ENCODE results near the gene NOXA1. TPM values are rescaled to one million over a fixed set of nuclear protein-coding genes. Genes with fewer than 3 reads are reported as not detected.

NOXA1 gene
- total RNA-seq, 1 donor from 2014 or later, result 0.89 TPM

DNA sequence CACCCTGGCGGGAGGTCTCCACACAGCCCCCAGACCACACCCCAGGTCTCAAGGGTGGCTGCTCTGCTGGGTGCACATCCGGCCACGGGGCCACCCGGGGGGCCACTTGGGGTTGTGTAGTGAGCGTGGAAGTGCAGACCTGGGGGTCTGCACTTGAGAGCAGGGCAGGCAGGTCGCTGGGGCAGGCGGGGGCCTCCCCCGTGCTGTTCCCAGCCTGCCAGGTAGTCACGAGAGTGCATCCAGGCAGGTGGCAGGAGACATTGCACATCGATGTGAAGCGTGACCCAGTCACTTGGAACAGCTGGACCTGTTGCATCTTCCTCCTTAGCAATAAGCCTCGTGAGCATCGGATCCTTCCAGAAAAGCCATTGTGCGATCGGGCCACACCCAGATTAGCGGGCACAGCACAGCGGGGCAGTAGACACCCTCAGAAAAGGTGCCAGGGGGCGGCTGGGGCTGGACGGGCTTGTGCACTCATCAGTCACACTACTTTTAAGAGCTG is 22.8 kb downstream of the NOXA1 start:
- DNase-seq (ENCODE audit: low read depth, low spot score), result no peak
- Mint-ChIP-seq H3K36me3 (ENCODE audit: low read depth) (no peaks in the 10 kb centered on the region), H3K27me3 (ENCODE audit: low read depth) (peaks cover 23% of the 10 kb centered on the region), H3K27ac (ENCODE audit: unreplicated experiment) (no peak overlapping the region), H3K9me3 (no peaks in the 10 kb centered on the region), H3K4me1 (peaks cover 17% of the 10 kb centered on the region), H3K4me3 (no peak overlapping the region)
- TF ChIP-seq, protein P1, sequence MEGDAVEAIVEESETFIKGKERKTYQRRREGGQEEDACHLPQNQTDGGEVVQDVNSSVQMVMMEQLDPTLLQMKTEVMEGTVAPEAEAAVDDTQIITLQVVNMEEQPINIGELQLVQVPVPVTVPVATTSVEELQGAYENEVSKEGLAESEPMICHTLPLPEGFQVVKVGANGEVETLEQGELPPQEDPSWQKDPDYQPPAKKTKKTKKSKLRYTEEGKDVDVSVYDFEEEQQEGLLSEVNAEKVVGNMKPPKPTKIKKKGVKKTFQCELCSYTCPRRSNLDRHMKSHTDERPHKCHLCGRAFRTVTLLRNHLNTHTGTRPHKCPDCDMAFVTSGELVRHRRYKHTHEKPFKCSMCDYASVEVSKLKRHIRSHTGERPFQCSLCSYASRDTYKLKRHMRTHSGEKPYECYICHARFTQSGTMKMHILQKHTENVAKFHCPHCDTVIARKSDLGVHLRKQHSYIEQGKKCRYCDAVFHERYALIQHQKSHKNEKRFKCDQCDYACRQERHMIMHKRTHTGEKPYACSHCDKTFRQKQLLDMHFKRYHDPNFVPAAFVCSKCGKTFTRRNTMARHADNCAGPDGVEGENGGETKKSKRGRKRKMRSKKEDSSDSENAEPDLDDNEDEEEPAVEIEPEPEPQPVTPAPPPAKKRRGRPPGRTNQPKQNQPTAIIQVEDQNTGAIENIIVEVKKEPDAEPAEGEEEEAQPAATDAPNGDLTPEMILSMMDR (conservative IDR thresholded peaks at IDR 0.05), result no peak

DNA sequence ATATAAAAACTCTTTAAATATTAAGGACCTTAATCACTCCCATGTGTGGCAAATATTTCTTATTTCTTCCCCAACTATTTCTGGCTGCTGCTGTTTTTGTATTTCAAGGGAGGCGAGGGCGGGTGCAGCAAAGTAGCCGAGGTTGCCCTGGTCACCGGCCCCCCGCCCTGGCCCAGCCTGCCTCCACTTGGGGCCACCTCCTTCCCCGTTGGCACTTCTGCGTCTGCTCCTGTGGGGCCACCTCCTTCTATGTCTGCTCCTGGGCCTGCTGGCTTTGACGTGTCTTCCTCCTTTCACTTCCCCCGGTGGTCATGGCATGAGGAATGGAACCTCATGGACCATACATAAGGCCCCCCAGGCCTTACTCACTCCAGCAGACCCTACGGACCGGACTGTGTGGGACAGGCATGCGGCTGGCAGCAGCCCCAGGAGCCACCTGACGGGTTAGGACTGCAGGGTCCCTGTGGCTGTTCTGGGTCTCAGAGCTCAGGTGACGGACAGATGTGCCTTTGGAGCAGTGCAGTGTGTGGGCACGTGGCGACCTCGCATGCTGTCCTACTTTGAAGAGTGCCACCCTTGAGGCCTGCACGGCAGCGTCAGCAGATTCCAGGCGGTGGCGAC is 23.8 kb downstream of the NOXA1 start:
- DNase-seq (ENCODE audit: low read depth, low spot score), result no peak
- H3K4me1 Mint-ChIP-seq, result peaks cover 15% of the 10 kb centered on the region
- TF ChIP-seq, protein P1 (conservative IDR thresholded peaks at IDR 0.05), result no peak
- no peaks in the 10 kb centered on the region for H3K9me3 Mint-ChIP-seq
- no peaks in the 10 kb centered on the region for H3K36me3 Mint-ChIP-seq (ENCODE audit: low read depth)
- H3K27me3 Mint-ChIP-seq (ENCODE audit: low read depth), result peaks cover 22% of the 10 kb centered on the region
- no peak overlapping the region for H3K4me3 Mint-ChIP-seq
- H3K27ac Mint-ChIP-seq (ENCODE audit: unreplicated experiment), result no peak overlapping the region

DNA sequence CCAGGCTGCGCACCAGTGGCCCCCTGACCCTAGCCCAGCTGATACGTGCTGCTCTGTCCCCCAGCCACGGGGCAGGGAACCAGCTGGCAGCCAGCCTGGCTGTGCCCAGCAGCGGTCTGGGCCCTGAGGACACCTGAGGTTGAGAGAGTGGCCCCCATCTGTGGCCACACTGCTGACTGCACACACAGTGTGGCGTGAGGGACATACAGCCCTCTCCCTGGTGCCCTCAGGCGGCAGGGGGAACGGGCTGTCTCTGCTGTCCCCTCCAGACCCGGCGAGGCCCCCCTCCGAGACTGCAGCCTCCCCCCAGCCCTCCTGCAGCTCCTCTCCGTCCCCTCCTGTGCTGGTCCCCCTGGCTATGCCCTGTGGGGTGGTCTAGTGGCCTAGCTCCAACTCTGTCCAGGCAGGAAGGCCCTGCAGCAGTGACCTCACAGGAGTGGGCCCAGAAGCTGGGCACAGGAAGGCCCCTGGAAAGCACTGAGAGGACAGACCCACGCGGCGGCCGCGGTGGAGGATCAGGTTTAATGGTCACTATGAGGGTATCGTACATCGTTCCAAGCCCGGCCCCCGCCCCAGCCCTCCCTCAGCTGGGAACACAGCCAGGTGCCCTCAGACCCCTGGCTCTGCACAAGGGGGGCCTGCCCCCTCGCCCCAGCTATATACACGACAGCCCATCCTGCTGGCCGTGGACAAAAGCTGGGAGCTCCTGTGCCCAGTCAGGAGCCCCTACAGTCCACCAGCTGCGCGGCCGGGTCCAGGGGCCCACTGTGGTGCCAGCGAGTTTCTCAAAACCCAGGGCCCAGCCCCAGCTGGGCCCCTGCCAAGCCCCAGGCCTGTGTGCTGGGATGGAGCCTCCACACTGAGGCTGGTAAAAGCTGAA is 24.8 kb downstream of the NOXA1 start:
- Mint-ChIP-seq H3K4me1 (peaks cover 13% of the 10 kb centered on the region), H3K36me3 (ENCODE audit: low read depth) (no peaks in the 10 kb centered on the region), H3K27ac (ENCODE audit: unreplicated experiment) (no peak overlapping the region), H3K27me3 (ENCODE audit: low read depth) (peaks cover 12% of the 10 kb centered on the region), H3K9me3 (no peaks in the 10 kb centered on the region), H3K4me3 (no peak overlapping the region)
- TF ChIP-seq, protein P1 (conservative IDR thresholded peaks at IDR 0.05), result no peak
- DNase-seq (ENCODE audit: low read depth, low spot score), result no peak

DNA sequence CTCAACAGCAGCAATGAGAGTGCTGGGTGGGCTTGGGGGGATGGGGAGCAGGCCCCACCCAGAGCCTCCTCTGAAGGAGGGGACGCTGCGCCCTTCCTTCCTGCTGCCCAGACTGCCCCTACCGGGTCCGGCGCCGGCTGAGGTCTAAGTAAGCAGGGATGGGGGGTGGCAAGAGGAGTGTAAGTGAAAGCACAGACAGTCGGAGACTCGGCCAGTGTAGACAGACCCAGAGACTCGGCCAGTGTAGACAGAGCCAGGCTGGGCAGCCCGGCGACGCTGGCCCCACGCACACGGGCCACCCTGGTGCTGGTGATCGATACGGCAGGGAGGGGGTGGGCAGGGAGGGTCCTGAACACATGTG is 25.4 kb downstream of the NOXA1 start:
- Mint-ChIP-seq H3K27me3 (ENCODE audit: low read depth) (peaks cover 9% of the 10 kb centered on the region), H3K9me3 (no peaks in the 10 kb centered on the region), H3K27ac (ENCODE audit: unreplicated experiment) (no peak overlapping the region), H3K4me3 (no peak overlapping the region), H3K36me3 (ENCODE audit: low read depth) (no peaks in the 10 kb centered on the region), H3K4me1 (peaks cover 15% of the 10 kb centered on the region)
- no peak for DNase-seq (ENCODE audit: low read depth, low spot score)
- TF ChIP-seq, protein P1 (conservative IDR thresholded peaks at IDR 0.05), result no peak

DNA sequence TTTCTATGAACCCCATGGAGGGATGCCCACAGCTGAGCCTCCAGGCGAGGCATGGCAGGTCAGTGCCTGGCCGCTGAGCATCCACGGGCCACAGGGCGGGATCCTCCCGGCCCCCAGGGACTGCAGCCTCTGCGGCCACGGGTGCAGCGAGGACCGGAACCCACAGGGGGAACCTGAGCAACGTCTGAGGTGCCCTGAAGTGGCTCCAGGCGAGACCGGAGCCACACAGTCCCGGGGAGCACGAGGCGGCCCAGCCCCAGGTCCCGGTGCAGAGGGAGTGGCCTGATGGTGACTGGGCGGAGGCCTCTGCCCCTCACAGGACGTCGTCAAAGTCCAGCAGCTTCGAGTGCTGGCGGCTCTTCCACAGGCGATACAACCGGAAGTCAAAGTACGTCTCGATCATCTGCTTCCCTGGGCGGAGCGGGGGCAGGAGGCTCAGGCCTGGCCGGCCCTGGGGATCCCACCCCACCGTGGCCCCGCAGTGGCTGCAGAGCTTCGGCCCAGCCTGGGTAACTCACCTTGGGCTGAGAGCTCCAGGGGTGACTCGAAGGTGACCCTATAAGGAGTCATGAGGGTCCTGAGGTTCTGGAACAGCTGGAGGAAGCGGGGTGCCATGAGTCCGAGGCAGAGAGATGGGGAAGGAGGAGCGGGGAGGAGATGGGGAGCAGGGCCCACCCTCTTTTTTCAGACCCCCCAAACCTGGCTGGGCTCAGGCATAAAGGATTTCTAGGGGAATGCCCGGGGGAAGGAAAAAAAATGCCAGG is 26.1 kb downstream of the NOXA1 start:
- Mint-ChIP-seq H3K4me1 (peaks cover 17% of the 10 kb centered on the region), H3K27ac (ENCODE audit: unreplicated experiment) (no peak overlapping the region), H3K9me3 (no peaks in the 10 kb centered on the region), H3K27me3 (ENCODE audit: low read depth) (peaks cover 8% of the 10 kb centered on the region), H3K4me3 (no peak overlapping the region), H3K36me3 (ENCODE audit: low read depth) (no peaks in the 10 kb centered on the region)
- TF ChIP-seq, protein P1 (conservative IDR thresholded peaks at IDR 0.05), result no peak
- no peak for DNase-seq (ENCODE audit: low read depth, low spot score)

All from neural crest cell (in vitro differentiated cells).